GM19193 (cell line): ENCODE measurements around the gene PLXDC1.

Experiments
- POLR2A ChIP-seq: IDR thresholded peaks from 4 replicates; pipeline ENCODE4 v1.6.1; 2011; ENCODE audit not compliant: insufficient read depth, insufficient read length; ENCODE audit errors: extremely low read depth

PLXDC1 gene

GRCh38 chr17:39169101-39169500 is 17.7 kb upstream of the PLXDC1 start:
- no peak for TF ChIP-seq POLR2A

GRCh38 chr17:39167476-39167875 is 16.0 kb upstream of the PLXDC1 start:
- no peak for TF ChIP-seq POLR2A

GRCh38 chr17:39166437-39167335 is 15.2 kb upstream of the PLXDC1 start:
- TF ChIP-seq POLR2A, result no peak

GRCh38 chr17:39165841-39166349 is 14.5 kb upstream of the PLXDC1 start, which contains the start of gene ARL5C:
Gene ARL5C (minus strand): TSS chr17:39166161. CDS start chr17:39165760, 401 bp downstream.
- TF ChIP-seq POLR2A, result no peak

- no peak for TF ChIP-seq POLR2A
These were observed 13.9 kb upstream of the PLXDC1 start for GRCh38 chr17:39165178-39165840.

- TF ChIP-seq POLR2A, result peak; percentile 18
These were observed 13.3 kb upstream of the PLXDC1 start for GRCh38 chr17:39164675-39165143.

GRCh38 chr17:39161962-39162361 is 10.5 kb upstream of the PLXDC1 start:
- no peak for TF ChIP-seq POLR2A

- no peak for TF ChIP-seq POLR2A
These were observed 7.2 kb upstream of the PLXDC1 start for GRCh38 chr17:39158623-39159022.

- no peak for TF ChIP-seq POLR2A
These were observed 5.1 kb upstream of the PLXDC1 start for GRCh38 chr17:39156491-39156890.

GRCh38 chr17:39155654-39156053 is 4.2 kb upstream of the PLXDC1 start:
- TF ChIP-seq POLR2A, result no peak

- no peak for TF ChIP-seq POLR2A
These were observed 2.2 kb upstream of the PLXDC1 start for GRCh38 chr17:39153599-39154051.

GRCh38 chr17:39151943-39152818 is 744 bp upstream of the PLXDC1 start:
- no peak for TF ChIP-seq POLR2A

GRCh38 chr17:39150795-39151149 is 665 bp downstream of the PLXDC1 start:
- no peak for TF ChIP-seq POLR2A

- no peak for TF ChIP-seq POLR2A
These were observed 1.3 kb downstream of the PLXDC1 start for GRCh38 chr17:39150104-39150634.
